Heart right ventricle (tissue), 16 donors: Measurements from ENCODE around the gene FOXN3. TPM values are rescaled to one million over a fixed set of nuclear protein-coding genes. Genes with fewer than 3 reads are reported as not detected.

ENCODE experiments used
- ATAC-seq, 8 donors: fragments of 200-7000 bp; cut with Tn5 transposase; one replicate each; pipeline ENCODE4 v1.9.1; 2020; ENCODE audit warnings: mild to moderate bottlenecking in 8 of 8, moderate library complexity in 8 of 8, moderate number of reproducible peaks in 1 of 8
- DNase-seq, 2 donors: peaks; one replicate each; pipeline ENCODE4 v3.0.0-alpha.2; 2020
- H3K27ac ChIP-seq, 10 donors: fragments of 200-600 bp; sonication (generic) in 2 of 10; one replicate each; pipeline versions ENCODE4 v1.5.0 to v1.8.0; 2020 to 2022; ENCODE audit warnings: mild to moderate bottlenecking in 3 of 10
- H3K27me3 ChIP-seq, 7 donors: fragments of 200-600 bp; one replicate each; pipeline ENCODE4 v1.8.0; 2021 to 2022; ENCODE audit warnings: mild to moderate bottlenecking in 2 of 7
- H3K36me3 ChIP-seq, 9 donors: fragments of 200-600 bp; sonication (generic) in 1 of 9; one replicate each; pipeline versions ENCODE4 v1.5.0 to v1.8.0; 2020 to 2022; ENCODE audit warnings: mild to moderate bottlenecking in 2 of 9
- H3K4me1 ChIP-seq, 9 donors: fragments of 200-600 bp; sonication (generic) in 1 of 9; one replicate each; pipeline versions ENCODE4 v1.5.0 to v1.8.0; 2020 to 2022; ENCODE audit warnings: mild to moderate bottlenecking in 4 of 9
- H3K4me3 ChIP-seq, 10 donors: fragments of 200-600 bp; sonication (generic) in 2 of 10; one replicate each; pipeline versions ENCODE4 v1.5.0 to v1.8.0; 2020 to 2022; ENCODE audit warnings: mild to moderate bottlenecking in 7 of 10, moderate library complexity in 2 of 10
- H3K9me3 ChIP-seq, 11 donors: fragments of 200-600 bp in 10 of 11; sonication (generic) in 2 of 11; one replicate each; pipeline versions ENCODE4 v1.5.0 to v1.8.0; 2013 to 2022; ENCODE audit warnings: mild to moderate bottlenecking in 2 of 11, control low read depth in 1 of 11, moderate library complexity in 1 of 11
- CTCF ChIP-seq, 9 donors: fragments of 200-600 bp; sonication (generic) in 2 of 9; IDR thresholded peaks; one replicate each; pipeline versions ENCODE4 v1.5.0 to v1.8.0; 2021 to 2022; ENCODE audit warnings: antibody characterized with exemption in 9 of 9, mild to moderate bottlenecking in 5 of 9, moderate library complexity in 1 of 9
- WGBS, 2 donors: extraction: QIAGEN DNeasy Blood & Tissue Kit; methylation state at CpG; one replicate each; pipeline ENCODE4 v1.1.7; 2013; ENCODE audit warnings: inconsistent platforms in 1 of 2; 5-methylcytosine and 5-hydroxymethylcytosine counted together
- intact Hi-C, 10 donors: fragments of 100-400 bp; cut with DNase I; formaldehyde crosslinking; loops; one replicate each; pipeline versions ENCODE4 v1.11.1 to v1.14.2; 2022
- polyA plus RNA-seq, 2 donors: library from polyadenylated mRNA; stranded (reverse); fragments of 200-250 nt; gene quantifications; one replicate each; pipeline ENCODE4 v1.2.3, GENCODE V29; 2013
- total RNA-seq, 10 donors: library from RNA; stranded (reverse); fragmentation: NEBNext Ultra II Directional in 3 of 10; extraction: Animal tissue kit (Norgen Biotek cat#: 25700) in 3 of 10; gene quantifications; one replicate each; pipeline versions ENCODE4 v1.2.1 to v1.2.4, GENCODE V29; 2021 to 2023
- donor health status: Arrhythmogenic right ventricular cardiomyopathy.
- donor health status: ischemic (EF 13 %, LVEDD 7.1; RV severe dilation, severe dysfunction).
- donor health status: healthy with polysubstance abuse.
- donor health status: DM: no; HTN: yes; CAD: no.
- donor health status: DM: no; HTN: no; CAD: no.
- donor health status: ischemic (EF 25% LVEDD 6.9; RV normal size, moderate dysfunction).
- donor health status: ischemic (EF 25% LVEDD 5.7; RV mildly dilated, moderate dysfunction).
- donor health status: healthy.
- donor health status: DM: yes; HTN: yes; CAD: no.
- donor health status: Ischemic cardiomyopathy.
- donor health status: ischemic (EF 35%, LVEDD 5.7; RV mildly dilated, moderate dysfunction).
- donor health status: nonischemic (EF 11% LVEDD 7.7; RV severe dilation, severe dysfunction).
- donor health status: DM: yes; HTN: yes; CAD: no.
- donor health status: PGD.
- donor health status: ischemic (EF 29% LVEDD 5.4; RV normal size, mild dysfunction).
- donor health status: nonischemic (EF 23%, LVEDD 6.1; RV moderate dilation, normal function).

FOXN3 gene
- total and polyA plus RNA-seq, 12 donors: 13.0 to 150 (median 107) TPM

GRCh38 chr14:89330236-89331002 is 86.6 kb downstream of the FOXN3 start:
- Histone ChIP-seq H3K36me3 (peaks cover 0 to 10% (median 0%) of the 10 kb centered on the region in 9 donors), H3K4me1 (peaks cover 3 to 18% (median 11%) of the 10 kb centered on the region in 9 donors), H3K27ac (peak overlapping the region in 2 of 10 donors; percentile 9 to 22), H3K9me3 (no peaks in the 10 kb centered on the region), H3K27me3 (no peaks in the 10 kb centered on the region), H3K4me3 (no peak overlapping the region)
- TF ChIP-seq CTCF (IDR thresholded peaks at IDR 0.05): no peak
- ATAC-seq (peak; percentile 31 to 91 (median 72)), DNase-seq (peak in 1 of 2 donors; percentile 27)
- WGBS, 2 donors: 77 to 80% methylated on average over 11 of the region's 11 CpGs
- intact Hi-C loops: no loop called here

GRCh38 chr14:89327771-89328212 is 89.2 kb downstream of the FOXN3 start:
- intact Hi-C loops: no loop called here
- WGBS, 2 donors: 68 to 71% methylated on average over 5 of the region's 5 CpGs
- no peaks in the 10 kb centered on the region for H3K9me3 ChIP-seq
- no peak for DNase-seq
- peaks cover 0 to 11% (median 0%) of the 10 kb centered on the region in 9 donors for H3K36me3 ChIP-seq
- no peaks in the 10 kb centered on the region for H3K27me3 ChIP-seq
- peaks cover 3 to 18% (median 11%) of the 10 kb centered on the region in 9 donors for H3K4me1 ChIP-seq
- no peak overlapping the region for H3K27ac ChIP-seq
- no peak for TF ChIP-seq CTCF (IDR thresholded peaks at IDR 0.05)
- H3K4me3 ChIP-seq: no peak overlapping the region
- ATAC-seq: no peak

GRCh38 chr14:89325959-89326358 is 91.1 kb downstream of the FOXN3 start:
- ATAC-seq: no peak
- Histone ChIP-seq H3K4me3 (no peak overlapping the region), H3K4me1 (peaks cover 3 to 23% (median 11%) of the 10 kb centered on the region in 9 donors), H3K27me3 (no peaks in the 10 kb centered on the region), H3K27ac (no peak overlapping the region), H3K36me3 (peaks cover 0 to 11% (median 0%) of the 10 kb centered on the region in 9 donors), H3K9me3 (no peaks in the 10 kb centered on the region)
- WGBS, 2 donors: 87% methylated on average over 4 of the region's 4 CpGs
- TF ChIP-seq CTCF (IDR thresholded peaks at IDR 0.05): no peak
- intact Hi-C loops: no loop called here
- no peak for DNase-seq

GRCh38 chr14:89325299-89325883 is 91.6 kb downstream of the FOXN3 start:
- TF ChIP-seq CTCF (IDR thresholded peaks at IDR 0.05): no peak
- peaks cover 0 to 11% (median 0%) of the 10 kb centered on the region in 9 donors for H3K36me3 ChIP-seq
- no peak overlapping the region for H3K4me3 ChIP-seq
- H3K9me3 ChIP-seq: no peaks in the 10 kb centered on the region
- H3K4me1 ChIP-seq: peaks cover 3 to 23% (median 10%) of the 10 kb centered on the region in 9 donors
- DNase-seq (no peak), ATAC-seq (no peak)
- 92 to 100% methylated on average over 2 of the region's 2 CpGs for WGBS, 2 donors
- intact Hi-C loops: no loop called here
- no peaks in the 10 kb centered on the region for H3K27me3 ChIP-seq
- H3K27ac ChIP-seq: no peak overlapping the region
